ENCODE measurements around the gene ZNF830. TPM values are rescaled to one million over a fixed set of nuclear protein-coding genes. Genes with fewer than 3 reads are reported as not detected.

Gene ZNF830
- total RNA-seq, result 17.7 and 21.3 TPM in 2 replicates
- long read RNA-seq, transcript ZNF830-201 (1 exons, 2,246 nt), result major isoform, 44 of 45 reads
- long read RNA-seq, partial matches to known transcripts, result 0 of 45 reads
- long read RNA-seq, other reads (novel, unspliced or antisense), result 1 of 45 reads

DNA sequence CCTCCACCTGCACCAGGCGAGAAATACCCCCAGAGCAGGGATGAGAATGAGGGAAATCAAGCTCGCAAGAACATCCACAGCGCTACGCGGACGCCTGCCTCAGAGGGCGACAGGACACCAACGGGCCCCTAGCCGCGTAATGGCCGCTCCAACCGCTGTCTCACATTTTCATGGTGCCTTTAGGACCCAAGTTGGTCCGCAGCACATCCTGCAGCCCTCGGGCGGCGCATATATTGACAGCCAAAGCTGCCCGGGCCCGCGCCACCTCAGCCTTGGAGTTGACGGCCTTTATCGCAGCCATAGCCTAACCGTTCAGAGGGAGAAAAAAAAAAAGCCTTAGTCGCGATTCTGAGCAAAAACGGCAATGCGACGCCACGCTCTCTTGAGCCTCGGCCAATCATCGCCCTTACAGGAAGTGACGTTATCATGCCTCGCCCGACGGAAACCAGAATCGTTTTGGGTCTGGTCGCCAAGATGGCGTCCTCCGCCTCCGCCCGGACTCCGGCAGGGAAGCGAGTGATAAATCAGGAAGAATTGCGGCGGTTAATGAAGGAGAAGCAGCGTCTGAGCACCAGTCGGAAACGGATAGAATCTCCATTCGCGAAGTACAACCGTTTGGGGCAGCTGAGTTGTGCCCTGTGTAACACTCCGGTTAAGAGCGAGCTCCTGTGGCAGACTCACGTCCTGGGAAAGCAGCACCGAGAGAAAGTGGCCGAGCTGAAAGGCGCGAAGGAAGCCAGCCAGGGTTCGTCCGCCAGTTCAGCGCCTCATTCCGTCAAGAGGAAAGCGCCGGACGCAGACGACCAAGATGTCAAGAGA is at the start of gene ZNF830, which contains the start of gene CCT6B:
Gene ZNF830, plus strand, starts transcription at position 448 of the 819 bp plus-strand sequence. Its CDS starts 27 bp downstream, at position 475.
Gene CCT6B, minus strand, starts transcription at position 368 of the 819 bp plus-strand sequence. Its CDS starts 67 bp downstream, at position 301.
- Mint-ChIP-seq H3K4me1 (ENCODE audit: low read depth) (peaks cover 10% of the 10 kb centered on the region), H3K27me3 (peaks cover 16% of the 10 kb centered on the region), H3K36me3 (ENCODE audit: insufficient read depth) (peaks cover 9% of the 10 kb centered on the region), H3K9me3 (ENCODE audit: low read depth) (no peaks in the 10 kb centered on the region), H3K27ac (peak within 1 kb of the TSS; percentile 100), H3K4me3 (ENCODE audit: low read depth) (peak within 1 kb of the TSS; percentile 100)
- DNase-seq (ENCODE audit: low spot score, unreplicated experiment), result peak; percentile 71
- TF ChIP-seq, protein P1, sequence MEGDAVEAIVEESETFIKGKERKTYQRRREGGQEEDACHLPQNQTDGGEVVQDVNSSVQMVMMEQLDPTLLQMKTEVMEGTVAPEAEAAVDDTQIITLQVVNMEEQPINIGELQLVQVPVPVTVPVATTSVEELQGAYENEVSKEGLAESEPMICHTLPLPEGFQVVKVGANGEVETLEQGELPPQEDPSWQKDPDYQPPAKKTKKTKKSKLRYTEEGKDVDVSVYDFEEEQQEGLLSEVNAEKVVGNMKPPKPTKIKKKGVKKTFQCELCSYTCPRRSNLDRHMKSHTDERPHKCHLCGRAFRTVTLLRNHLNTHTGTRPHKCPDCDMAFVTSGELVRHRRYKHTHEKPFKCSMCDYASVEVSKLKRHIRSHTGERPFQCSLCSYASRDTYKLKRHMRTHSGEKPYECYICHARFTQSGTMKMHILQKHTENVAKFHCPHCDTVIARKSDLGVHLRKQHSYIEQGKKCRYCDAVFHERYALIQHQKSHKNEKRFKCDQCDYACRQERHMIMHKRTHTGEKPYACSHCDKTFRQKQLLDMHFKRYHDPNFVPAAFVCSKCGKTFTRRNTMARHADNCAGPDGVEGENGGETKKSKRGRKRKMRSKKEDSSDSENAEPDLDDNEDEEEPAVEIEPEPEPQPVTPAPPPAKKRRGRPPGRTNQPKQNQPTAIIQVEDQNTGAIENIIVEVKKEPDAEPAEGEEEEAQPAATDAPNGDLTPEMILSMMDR (IDR thresholded peaks at IDR 0.05; ENCODE audit: unreplicated experiment), result no peak

DNA sequence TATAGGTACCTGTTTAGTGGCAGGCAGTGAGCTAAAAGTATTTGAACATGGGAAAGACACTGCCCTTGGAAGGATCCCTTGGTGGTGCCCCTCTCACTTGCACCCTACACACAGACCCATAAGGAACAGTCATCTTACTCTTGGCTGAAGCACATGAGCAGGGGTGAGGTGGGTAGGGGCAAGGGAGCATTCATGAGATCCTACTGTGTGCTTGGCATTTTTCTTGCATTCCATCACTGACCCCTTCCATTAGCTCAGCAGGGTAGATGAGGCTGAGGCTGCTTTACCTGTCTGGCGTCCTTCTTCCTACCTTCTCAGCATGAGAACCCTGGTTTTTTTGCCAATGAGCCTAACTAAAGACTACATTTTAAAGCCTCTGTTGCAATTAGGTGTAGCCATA is 48.3 kb upstream of the ZNF830 start:
- no peak for DNase-seq (ENCODE audit: low spot score, unreplicated experiment)
- no peaks in the 10 kb centered on the region for H3K36me3 Mint-ChIP-seq (ENCODE audit: insufficient read depth)
- H3K27me3 Mint-ChIP-seq, result peaks cover 3% of the 10 kb centered on the region
- H3K4me3 Mint-ChIP-seq (ENCODE audit: low read depth), result no peak overlapping the region
- no peaks in the 10 kb centered on the region for H3K9me3 Mint-ChIP-seq (ENCODE audit: low read depth)
- H3K4me1 Mint-ChIP-seq (ENCODE audit: low read depth), result no peaks in the 10 kb centered on the region
- TF ChIP-seq, protein P1 (IDR thresholded peaks at IDR 0.05; ENCODE audit: unreplicated experiment), result no peak
- H3K27ac Mint-ChIP-seq, result no peak overlapping the region

DNA sequence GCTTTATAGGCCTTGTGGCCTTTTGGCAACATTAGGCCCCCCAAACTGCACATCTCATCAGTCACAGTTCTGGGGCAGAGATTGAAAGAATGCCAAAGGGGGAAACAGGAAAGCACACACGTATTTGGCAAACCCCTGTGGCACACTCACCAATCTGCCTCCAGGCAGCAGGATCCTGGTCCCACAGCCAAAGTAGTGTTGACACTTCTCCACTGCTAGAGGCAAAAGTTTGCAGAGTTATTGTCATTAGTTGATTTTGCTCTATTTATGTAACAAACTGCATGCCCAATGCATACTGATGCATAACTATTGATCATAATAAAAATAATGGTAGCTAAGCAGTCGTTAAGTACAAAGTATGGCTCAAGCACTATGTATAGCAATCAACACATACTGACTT is 45.2 kb upstream of the ZNF830 start:
- Mint-ChIP-seq H3K27me3 (no peaks in the 10 kb centered on the region), H3K9me3 (ENCODE audit: low read depth) (no peaks in the 10 kb centered on the region), H3K36me3 (ENCODE audit: insufficient read depth) (no peaks in the 10 kb centered on the region), H3K27ac (no peak overlapping the region), H3K4me3 (ENCODE audit: low read depth) (no peak overlapping the region), H3K4me1 (ENCODE audit: low read depth) (no peaks in the 10 kb centered on the region)
- TF ChIP-seq, protein P1 (IDR thresholded peaks at IDR 0.05; ENCODE audit: unreplicated experiment), result no peak
- DNase-seq (ENCODE audit: low spot score, unreplicated experiment), result no peak

DNA sequence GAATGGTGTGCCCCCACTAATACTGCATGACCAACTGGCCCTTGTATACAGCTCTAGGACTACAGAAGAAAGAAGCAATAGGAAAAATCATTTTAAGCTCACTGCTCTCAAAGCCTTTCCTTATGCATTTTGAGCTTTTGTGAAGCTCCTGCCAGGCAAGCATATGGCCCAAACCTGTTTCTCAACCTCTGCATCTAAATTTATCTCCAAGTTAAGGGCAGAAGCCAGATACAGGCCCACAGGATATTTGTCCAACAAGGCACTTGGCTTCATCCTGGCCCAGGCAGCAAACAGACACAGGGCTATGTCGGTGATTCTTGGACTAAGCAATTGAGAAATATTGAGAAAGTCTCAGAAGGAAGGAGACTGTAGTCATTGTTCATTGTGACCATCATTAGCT is 44.0 kb upstream of the ZNF830 start:
- H3K27ac Mint-ChIP-seq, result no peak overlapping the region
- no peaks in the 10 kb centered on the region for H3K9me3 Mint-ChIP-seq (ENCODE audit: low read depth)
- H3K27me3 Mint-ChIP-seq, result no peaks in the 10 kb centered on the region
- no peaks in the 10 kb centered on the region for H3K36me3 Mint-ChIP-seq (ENCODE audit: insufficient read depth)
- H3K4me1 Mint-ChIP-seq (ENCODE audit: low read depth), result no peaks in the 10 kb centered on the region
- TF ChIP-seq, protein P1 (IDR thresholded peaks at IDR 0.05; ENCODE audit: unreplicated experiment), result no peak
- DNase-seq (ENCODE audit: low spot score, unreplicated experiment), result no peak
- H3K4me3 Mint-ChIP-seq (ENCODE audit: low read depth), result no peak overlapping the region

- Mint-ChIP-seq H3K36me3 (ENCODE audit: insufficient read depth) (no peaks in the 10 kb centered on the region), H3K4me1 (ENCODE audit: low read depth) (no peaks in the 10 kb centered on the region), H3K4me3 (ENCODE audit: low read depth) (no peak overlapping the region), H3K27me3 (no peaks in the 10 kb centered on the region), H3K9me3 (ENCODE audit: low read depth) (no peaks in the 10 kb centered on the region), H3K27ac (no peak overlapping the region)
- TF ChIP-seq, protein P1 (IDR thresholded peaks at IDR 0.05; ENCODE audit: unreplicated experiment), result no peak
- no peak for DNase-seq (ENCODE audit: low spot score, unreplicated experiment)
Measured at GRCh38 chr17:34920676-34921075, 40.7 kb upstream of the ZNF830 start.
